GM18517 (cell line): ENCODE results near the gene HCN1.

Experiments
- ATAC-seq: cut with Tn5 transposase; IDR thresholded peaks from one replicate; pipeline ENCODE4 v1.9.1; 2021; ENCODE audit warnings: mild to moderate bottlenecking, moderate library complexity; ENCODE audit not compliant: unreplicated experiment

Gene HCN1

DNA sequence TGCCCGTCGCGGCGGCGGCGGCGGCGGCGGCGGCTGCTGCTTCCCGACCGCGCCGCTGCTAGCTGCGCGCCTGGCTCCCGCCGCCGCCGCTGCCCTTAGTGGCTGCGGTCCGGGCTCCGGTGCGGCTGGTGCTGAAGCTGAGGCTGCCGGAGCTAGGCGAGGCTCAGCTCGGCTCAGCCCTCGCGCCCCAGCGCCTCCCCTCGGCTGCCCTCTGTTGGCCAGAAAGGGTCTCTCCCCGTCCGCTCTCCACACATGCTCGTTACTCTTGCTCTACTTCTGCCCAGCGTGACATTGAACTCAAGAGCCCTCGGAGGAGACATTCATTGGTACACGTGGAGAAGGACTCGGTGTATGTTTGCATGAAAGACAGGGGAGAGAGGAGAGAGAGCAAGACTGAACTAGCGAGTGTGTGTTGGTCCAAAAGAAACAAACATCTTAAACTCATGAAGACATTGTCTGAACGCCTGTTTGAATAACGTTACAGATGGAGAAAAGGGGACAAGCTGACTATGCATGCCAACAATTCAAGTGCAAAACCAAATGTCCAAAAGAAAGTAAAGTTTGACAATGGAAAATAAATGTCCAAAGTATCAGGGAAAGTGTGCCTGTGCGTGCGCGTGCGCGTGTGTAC lies at the start of gene HCN1:
TSS of gene HCN1 (minus strand) at position 175 of the 631 bp plus-strand sequence.
- ATAC-seq, result no peak

DNA sequence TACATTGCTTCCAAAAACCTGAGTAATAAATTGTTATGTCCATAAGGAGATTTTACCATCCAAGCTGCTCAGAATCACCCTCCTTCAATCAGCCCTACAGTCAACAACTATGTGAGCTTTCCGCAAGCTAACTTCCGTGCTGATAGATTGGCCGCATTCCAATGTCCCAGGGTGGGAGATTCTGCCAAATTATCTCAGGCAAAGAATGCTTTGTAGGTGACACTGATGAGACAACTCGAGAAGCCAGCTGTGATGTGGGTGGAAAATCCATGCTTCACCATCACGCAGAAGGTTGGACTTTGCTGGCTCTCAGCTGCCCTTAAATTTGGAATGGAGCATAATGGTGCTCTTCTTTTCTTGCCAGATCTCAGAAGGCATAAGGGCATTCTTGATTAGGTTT lies 44.9 kb upstream of the HCN1 start:
- no peak for ATAC-seq

DNA sequence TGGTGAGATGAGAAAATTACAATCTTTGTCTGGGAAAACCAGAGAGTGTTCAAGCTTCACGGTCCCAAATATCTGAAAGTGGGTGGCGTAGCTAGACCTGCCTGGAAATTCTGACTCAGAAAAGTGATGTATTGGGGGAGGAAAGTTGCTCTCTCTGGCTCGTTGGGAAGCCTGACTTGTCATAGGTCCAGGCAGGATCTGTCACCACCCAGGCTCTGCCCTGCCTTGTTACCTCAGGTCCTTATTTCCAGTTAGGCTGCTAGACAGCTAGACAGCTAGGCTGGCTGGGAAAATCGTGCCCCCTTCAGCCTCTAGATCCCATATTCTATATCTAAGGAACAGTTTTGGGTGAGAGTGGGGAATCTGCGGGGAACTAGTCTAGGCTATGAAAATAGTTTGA lies 41.0 kb upstream of the HCN1 start:
- ATAC-seq, result no peak

DNA sequence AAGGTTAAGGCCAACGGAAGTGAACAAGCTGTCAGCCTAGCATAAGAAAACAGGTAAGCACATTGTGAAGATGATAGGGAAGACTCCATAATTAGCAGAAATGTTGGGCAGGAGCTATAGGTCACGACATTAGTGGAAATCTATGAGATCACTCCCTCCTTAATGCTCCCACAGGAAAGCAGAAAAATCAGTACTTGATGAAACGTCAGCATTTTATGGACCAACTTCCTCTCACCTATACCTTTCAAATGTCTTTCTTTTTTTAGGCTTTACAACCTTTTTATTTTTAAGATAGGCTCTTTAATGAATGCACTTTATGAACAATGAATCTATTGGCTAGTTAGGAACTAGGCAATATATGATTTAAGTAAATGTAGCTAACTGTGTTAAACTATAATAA lies 29.4 kb upstream of the HCN1 start:
- ATAC-seq, result no peak

DNA sequence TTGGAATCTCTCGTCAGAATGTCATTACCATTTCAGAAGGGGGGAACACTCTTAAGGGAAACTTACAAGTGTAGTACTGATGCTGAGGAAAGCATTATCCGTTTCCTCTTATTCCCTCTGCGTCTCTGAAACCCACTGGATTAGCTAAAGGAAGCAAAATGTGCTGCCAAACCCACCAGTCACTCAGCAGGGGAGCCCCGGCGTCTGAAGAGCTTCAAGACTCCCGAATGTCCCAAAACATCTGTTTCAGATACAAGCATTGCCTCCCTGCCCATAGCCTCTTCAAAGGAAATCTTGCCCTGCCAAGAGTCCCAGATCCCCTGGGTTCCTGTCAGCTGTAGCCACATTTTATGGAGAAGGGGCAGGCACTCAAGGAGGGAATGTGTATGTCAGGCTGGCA lies 1.0 kb upstream of the HCN1 start:
- ATAC-seq, result no peak

DNA sequence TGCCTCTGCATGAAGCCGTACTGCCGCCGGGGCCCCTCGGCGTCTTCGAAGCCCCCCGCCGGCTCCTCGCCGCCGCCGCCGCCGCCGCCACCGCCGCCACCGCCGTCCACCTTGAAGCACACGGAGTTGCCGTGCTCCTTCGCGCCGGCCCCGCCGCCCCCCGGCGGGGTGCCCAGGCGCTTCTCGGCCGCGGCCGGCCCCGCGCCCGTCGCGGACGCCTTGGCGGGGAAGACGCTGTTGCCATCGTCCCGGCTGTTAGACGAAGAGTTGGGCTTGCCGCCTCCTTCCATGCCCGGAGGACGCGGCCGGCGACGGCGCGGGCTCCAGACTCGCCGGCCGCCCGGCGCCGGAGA lies 400 bp downstream of the HCN1 start:
- no peak for ATAC-seq

DNA sequence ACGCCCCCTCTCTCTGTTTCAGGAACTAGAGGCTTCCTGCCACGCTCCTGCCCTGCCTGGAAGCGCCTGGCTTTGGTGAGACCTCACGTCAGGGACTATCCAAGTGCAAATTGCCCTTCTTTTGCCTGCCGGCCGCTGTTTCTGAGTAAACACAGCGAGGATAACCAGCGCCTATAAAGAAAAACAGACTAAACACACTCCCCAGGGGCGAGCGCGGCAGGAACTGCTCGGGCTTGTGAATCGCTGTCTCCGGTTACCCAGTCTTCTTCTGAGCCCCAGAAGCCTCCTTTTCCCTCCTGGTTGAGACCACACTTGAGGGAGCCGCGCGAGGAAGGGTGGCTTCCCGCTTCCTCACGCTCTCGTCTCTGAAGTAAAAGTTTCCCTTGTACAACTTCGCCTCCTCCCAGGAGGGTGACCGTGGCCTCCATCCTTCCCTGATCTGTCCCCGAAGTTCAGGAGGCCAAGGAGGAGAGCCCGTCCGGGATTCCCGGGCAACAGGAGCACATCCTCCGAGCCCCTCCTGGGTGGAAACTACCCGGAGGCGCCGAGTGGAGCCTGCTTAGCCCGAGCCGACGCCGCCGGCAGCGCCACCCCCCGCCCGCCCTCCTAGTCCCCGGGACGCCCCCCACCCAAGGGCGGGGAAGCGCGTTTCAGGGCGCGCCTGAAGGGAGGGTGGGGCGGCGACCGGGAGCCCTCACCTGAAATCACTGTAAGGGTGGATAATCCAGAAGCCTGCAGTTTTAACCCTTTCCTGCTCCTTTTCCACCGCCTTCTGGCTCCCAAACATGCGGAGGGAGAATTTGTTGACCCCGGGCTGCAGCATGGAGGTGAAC lies 993 bp downstream of the HCN1 start:
- no peak for ATAC-seq

DNA sequence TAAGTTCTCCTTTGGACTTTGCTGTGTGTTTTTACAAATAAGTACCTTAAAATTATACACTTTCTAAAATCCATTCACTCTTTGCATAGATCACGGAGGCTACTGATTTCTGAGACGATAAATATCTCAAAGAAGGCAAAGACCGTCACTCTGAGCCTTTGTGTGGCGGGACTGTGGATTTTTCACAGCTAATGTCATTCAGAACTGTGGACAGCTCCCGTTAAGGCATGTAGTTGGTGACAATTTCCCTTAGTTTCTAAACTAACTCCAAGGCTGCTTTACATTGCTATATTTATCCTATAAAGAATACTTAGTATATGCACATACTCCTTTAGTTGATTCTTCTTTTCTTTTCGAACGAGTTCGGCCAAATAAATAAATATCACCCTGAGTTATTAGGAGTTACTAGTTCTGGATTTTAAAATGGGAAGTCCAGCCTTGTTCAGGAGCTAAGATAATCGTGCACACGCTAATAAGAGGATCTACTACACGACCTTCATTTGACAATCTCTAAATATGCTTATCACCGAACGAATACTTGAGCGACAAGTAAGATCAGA lies 1.8 kb downstream of the HCN1 start:
- ATAC-seq, result no peak

DNA sequence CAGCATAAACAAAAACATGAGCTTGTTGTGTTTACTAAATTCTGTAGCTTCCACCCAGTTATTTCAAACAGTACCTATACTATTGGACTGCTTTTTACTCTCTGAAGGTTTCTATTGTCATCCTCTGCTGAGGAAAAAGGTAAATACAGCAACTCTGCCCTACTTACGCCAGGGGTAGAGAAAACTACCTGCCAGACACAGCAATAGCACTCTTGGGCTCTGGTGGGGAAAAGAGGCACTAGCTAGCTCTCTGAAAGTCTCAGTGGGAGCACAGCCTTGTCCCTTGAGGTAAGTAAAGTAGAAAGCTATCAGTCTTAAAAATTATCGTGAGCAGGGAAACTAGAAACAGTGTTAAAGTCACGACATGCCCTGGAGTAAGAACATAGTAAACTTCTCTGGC lies 3.7 kb downstream of the HCN1 start:
- no peak for ATAC-seq

DNA sequence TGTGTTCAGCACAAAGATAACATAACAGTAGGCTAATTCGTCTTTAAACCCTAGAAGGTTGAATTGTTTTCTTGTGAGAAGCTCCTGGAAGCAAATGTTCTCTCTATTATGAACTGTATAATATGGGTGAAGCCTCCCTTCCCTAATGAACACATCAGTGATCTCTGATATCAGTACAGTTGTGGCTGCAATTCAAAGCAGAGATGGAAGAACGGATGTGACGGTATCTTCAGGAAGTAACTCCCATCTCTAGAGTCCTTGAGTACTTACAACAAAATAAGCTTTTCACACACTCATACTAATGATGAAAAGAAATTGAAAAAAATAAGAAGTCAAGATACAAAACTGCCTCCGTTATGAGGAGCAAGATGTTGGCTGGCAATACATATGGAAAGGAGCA lies 4.5 kb downstream of the HCN1 start:
- no peak for ATAC-seq

DNA sequence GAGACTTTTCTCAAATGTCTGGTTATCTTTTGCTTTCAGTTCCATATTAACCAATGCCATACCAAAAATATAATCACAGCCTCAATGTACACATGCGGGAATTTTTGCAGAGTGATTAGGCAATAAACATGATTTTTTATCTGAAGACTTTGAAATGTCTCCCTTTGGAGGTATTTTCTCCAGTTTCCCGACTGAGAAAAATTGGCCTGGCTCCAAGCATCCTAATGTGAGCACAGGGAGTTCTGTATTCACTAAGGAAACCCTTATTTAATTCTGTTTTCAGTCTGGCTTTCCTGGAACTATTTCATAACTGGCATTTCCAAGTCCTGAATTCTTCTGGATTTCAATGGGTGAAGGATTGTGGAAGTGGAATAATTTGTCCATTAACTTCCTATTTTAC lies 8.5 kb downstream of the HCN1 start:
- ATAC-seq, result no peak

DNA sequence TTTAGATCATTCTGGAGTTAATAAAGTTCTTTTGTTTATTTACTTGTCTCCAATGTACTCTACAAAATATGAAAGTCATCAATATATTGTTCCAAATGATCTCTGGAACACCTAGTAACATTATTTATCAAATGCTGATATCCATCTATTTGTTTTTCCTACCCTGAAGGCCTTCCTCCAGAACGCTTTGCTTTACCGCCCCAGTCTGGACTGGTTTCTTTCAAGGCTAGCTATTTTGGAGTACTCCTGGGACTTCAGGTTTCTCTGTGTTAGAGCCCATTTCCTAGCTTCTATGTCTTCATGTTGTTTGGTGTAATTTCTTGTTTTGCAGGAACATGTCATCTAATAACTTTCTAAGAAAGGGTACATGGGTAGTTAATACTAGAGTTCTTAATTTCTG lies 9.6 kb downstream of the HCN1 start:
- no peak for ATAC-seq

DNA sequence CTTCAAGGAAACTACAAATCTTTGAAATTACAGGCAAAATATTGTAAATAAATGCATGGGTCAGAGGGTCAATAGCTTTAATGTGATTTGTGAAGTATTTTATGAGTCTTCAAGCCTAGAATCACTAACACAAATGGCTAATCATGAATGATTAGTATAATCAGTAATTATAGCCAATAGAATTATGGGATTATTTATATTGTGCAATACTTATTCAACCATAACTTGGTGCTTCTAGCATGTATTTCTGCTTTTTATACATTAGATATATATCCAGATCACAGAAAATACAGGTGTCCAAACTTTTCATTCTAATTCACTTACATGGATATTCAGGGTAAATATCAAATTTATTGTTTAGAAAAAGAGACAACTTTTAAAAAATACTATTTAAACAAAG lies 12.1 kb downstream of the HCN1 start:
- no peak for ATAC-seq

DNA sequence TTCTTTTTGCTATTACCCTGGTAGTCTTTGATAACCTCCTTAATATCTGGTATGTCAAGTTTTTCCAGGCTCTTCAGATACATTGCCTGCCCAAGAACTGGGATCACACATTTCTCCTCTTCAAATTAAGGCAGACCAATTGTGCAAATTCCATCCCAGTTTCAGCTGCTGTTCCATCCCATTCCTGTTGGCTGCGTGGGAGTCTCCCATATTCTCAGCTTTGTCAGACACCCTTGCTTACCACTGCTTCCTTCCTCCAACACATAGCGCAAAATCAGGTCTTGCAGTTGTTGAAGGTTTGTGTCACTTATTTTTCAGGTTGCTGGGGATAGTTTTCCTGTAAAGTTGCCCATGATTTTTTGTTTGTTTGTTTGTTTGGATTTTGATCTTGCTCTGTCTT lies 15.2 kb downstream of the HCN1 start:
- no peak for ATAC-seq

DNA sequence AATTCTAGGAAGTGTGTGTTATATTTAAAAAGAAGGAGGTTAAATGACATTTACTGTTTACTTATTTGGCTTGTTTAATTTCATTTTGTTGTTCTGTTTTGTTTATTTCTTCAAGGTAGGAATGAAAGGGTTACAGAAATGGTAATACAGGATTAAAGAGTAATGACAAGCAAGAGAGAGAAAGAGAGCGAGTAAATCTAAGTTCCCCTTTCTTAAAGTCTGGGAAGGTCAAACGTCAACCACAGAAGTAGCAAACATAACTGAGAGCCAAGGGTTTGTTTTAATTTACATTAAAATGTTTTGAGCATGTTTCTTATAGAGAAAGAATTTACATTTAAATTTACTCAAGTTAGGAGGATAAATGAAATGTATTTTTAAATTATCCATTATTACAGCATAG lies 18.7 kb downstream of the HCN1 start:
- no peak for ATAC-seq

DNA sequence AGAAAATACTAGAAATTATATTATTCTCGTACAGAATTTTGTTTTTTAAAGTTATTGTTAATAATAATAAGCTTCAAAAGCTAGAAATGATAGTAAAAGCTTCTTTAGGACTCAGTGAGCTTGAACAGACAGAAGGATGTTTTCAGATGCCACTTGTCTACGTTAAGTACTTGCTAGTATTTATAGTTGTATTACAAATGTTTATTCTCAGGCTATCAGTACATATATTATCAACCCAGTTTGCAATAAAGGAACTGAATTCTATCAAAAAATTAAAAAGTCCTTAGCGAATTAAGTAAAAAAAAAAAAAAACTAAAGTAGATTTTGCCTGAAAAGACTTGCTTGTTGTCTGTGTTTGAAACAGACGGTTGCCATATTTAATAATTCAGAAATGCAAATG lies 23.9 kb downstream of the HCN1 start:
- no peak for ATAC-seq

DNA sequence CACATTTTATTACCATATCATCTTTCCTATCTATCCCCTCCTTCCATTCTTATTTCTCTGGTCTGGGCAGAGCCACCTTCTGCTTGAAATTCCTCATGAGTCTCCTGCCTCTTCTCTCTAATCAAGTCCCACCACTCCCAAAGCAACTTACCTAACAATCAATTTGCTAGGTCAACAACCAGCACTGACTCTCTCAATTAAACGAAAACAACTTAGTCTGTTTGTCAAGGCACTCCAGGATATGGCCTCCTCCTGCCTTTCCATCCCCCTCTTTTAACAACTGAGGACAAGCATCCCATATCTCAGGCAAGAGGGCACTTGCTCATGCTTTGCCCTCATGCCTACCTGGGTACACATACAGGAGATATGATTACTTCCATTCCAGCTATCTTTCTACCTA lies 47.4 kb downstream of the HCN1 start:
- ATAC-seq, result no peak

DNA sequence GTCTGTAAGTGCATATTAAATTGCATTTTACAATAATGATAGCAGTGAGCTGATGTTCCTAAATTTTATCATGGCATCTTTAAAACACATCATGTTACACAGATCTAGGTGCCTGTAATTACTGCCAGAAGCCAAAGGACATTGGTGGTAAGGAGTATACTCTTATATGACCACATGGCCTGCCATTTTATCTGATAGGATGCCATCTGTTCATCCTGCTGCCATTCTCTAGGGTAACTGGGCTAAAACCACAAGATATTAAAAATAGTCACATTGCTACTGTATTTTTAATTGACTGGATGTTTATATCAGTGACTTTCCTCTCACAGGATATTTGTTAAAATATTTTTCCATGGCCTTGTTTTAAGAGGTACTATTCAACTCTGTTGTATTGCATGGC lies 53.1 kb downstream of the HCN1 start:
- no peak for ATAC-seq

DNA sequence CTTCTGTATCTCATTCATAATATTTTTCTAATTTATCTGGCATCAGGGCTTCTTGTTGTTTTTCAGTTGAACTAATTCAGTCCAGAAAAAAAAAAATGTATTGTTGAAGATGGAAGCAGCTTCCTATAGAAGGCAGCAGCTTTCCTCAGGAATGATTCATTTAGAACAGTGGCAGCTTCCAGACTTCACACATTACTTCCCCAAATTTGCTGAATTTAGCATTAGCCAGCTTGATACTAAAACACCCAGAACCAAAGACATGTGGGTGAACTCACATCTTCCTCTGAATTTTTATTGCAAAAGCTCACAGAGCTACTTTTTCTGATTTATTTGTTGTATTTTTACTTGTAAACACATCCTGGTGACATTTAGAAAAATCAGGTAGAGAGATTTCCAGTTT lies 53.8 kb downstream of the HCN1 start:
- no peak for ATAC-seq

DNA sequence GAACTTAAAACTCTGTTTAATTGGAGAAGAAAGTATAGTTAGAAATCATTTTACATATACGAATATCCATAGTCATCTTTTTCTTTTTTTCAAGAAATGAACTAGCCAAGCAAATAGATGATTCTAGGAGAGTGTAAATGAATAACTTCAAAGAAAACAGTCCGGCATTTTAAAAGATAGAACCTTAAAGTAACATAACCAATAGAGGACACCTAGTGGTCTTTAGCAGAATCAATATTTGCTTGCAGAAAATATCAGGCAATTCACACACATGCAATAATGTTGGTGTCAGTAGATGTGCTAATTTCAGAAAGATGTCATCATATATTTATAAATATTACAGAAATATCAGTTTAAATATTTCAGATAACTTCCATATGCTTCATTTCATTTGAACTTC lies 57.1 kb downstream of the HCN1 start:
- no peak for ATAC-seq

DNA sequence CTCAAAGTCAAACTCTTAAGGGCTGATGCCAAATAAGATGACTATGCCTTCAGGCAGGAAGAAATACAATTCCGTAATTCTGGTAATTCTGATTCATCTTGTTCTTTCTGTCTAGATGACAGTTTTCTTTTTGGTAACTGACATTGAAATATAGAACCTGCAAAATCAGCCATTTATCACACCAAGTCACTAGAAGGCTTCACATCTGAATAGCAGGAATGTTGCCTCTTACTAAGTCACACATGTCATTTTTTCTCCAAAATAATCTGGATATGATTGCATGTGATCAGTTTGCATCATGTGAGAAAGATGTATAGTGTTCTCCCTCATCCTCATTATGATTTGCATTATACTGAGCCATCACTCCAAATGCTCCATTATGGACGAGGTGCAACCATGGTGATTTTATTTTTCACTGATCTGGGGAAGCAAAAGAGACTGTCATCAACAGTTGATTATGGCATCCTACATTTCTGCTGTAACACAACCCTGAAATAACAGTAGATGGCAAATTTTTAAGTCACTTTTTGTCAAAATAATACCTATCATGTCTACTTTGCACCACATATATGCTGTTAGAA lies 69.0 kb downstream of the HCN1 start:
- ATAC-seq, result no peak

DNA sequence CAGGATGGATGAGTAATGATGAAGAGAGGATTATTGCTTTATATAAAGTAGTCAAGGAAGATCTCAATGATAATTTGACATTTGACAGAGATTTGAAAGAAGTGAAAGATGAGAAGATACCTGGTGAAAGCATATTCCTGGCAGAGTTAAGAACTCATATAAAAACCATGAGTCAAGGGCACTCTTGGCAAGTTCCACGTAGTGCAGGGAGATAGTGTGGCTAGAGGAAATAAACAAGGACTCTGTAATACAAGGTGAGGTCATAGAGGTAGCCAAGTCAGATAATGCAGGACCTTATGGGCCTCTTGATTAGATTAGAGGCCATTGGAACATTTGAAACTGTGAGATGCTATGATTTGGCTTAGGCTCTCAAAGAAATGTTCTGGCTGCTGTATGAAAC lies 72.3 kb downstream of the HCN1 start:
- ATAC-seq, result no peak
